Sigmoid colon (tissue), 7 donors: ENCODE data around the gene BSDC1. TPM values are rescaled to one million over a fixed set of nuclear protein-coding genes. Genes with fewer than 3 reads are reported as not detected.

Source experiments
- DNase-seq: peaks from one replicate; pipeline ENCODE4 v3.0.0-alpha.2; 2019
- H3K27ac ChIP-seq, 4 donors: fragments of 200-600 bp; sonication (generic); one replicate each; pipeline ENCODE4 v1.5.1; 2016 to 2019; ENCODE audit warnings: mild to moderate bottlenecking in 1 of 4
- H3K27me3 ChIP-seq, 3 donors: fragments of 200-600 bp; sonication (generic); one replicate each; pipeline ENCODE4 v1.5.1; 2019; ENCODE audit warnings: mild to moderate bottlenecking in 1 of 3
- H3K36me3 ChIP-seq, 4 donors: fragments of 200-600 bp; sonication (generic); one replicate each; pipeline ENCODE4 v1.5.1; 2016 to 2019
- H3K4me1 ChIP-seq, 4 donors: fragments of 200-600 bp; sonication (generic); one replicate each; pipeline ENCODE4 v1.5.1; 2017 to 2019
- H3K4me3 ChIP-seq, 4 donors: fragments of 200-600 bp; sonication (generic); one replicate each; pipeline ENCODE4 v1.5.1; 2017 to 2019; ENCODE audit warnings: mild to moderate bottlenecking in 2 of 4, moderate library complexity in 1 of 4
- H3K9me3 ChIP-seq, 4 donors: fragments of 200-600 bp in 3 of 4; sonication (generic) in 3 of 4; one replicate each; pipeline versions ENCODE4 v1.5.1 to v1.6.1; 2013 to 2019
- EP300 ChIP-seq, 4 donors: sonication (generic); formaldehyde crosslinking; IDR thresholded peaks; one replicate each; pipeline ENCODE4 v1.6.1; 2017; ENCODE audit warnings: antibody characterized with exemption in 4 of 4
- POLR2A ChIP-seq, 2 donors: fragments of 450-650 bp; IDR thresholded peaks; one replicate each; pipeline ENCODE4 v1.6.1; 2016; ENCODE audit warnings: antibody characterized with exemption in 2 of 2, mild to moderate bottlenecking in 2 of 2, moderate library complexity in 2 of 2
- POLR2AphosphoS5 ChIP-seq, 4 donors: sonication (generic); formaldehyde crosslinking; IDR thresholded peaks; one replicate each; pipeline ENCODE4 v1.6.1; 2017; ENCODE audit warnings: antibody characterized with exemption in 4 of 4
- WGBS, 2 donors: extraction: QIAGEN DNeasy Blood & Tissue Kit; methylation state at CpG; one replicate each; pipeline ENCODE4 v1.1.7; 2013; 5-methylcytosine and 5-hydroxymethylcytosine counted together
- intact Hi-C: fragments of 100-400 bp; cut with DNase I; formaldehyde crosslinking; loops from one replicate; pipeline ENCODE4 v1.15.1; 2023
- polyA plus RNA-seq, 3 donors: library from polyadenylated mRNA; stranded (reverse); fragments of 200-250 nt; gene quantifications; one replicate each; pipeline ENCODE4 v1.2.3, GENCODE V29; 2013
- total RNA-seq, 4 donors: library from RNA; depleted of rRNA; stranded (reverse); fragments of >200 nt; gene quantifications; one replicate each; pipeline ENCODE4 v1.1.0, GENCODE V29; 2016
- TF ChIP-seq, protein P1 (sequence below), 4 experiments: fragments of 450-650 bp in 3 of 4; fragments of 200-600 bp in 1 of 4; IDR thresholded peaks; one replicate each; pipeline ENCODE4 v1.5.1; 2016 to 2019; ENCODE audit warnings: antibody characterized with exemption in 4 of 4, mild to moderate bottlenecking in 3 of 4, moderate library complexity in 2 of 4
- donor health status: healthy with polysubstance abuse.
- donor health status: Bipolar disorder and iron deficiency.
- donor health status: healthy.

The BSDC1 gene
- total and polyA plus RNA-seq, 7 donors: 46.2 to 76.7 (median 52.8) TPM

DNA sequence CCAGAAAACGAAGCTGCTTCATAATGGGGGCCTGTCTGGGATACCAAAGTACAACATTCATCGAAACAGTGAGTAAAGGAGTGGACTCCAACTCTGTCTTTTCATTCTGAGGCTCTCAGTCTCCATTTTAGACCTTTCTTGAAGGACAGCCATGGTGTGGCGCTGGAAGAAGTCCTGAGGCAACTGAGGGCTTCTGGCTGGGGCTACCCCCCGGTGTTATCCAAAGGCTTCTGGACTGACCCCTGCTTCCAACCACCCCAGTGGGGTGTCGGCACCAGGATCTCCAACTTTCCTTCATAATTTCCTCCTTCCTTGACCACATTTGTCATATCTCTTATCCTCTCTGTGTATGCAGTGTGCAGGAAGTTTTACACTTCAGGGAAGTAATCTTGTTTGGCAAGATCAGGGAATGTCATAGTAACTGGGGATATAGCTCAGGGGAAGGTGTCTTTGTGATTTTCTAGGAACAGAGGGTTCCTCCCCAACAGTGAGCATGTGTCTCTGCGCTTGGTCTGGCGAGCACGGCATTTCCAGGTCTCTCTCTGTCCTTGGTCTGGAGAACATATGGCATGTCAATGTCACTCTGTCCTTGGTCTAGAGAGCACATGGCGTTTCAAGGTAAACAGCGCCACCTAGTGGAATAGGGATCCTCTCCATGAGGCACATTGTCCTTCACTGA lies 19.4 kb upstream of the BSDC1 start:
- intact Hi-C loops: loop anchor here (2.0 to 5.0 kb wide), 2 partner anchors 13 to 196 kb away; no protein-coding TSS in a partner anchor
- Histone ChIP-seq H3K4me1 (no peaks in the 10 kb centered on the region), H3K4me3 (no peak overlapping the region), H3K9me3 (peaks cover 0 to 5% (median 0%) of the 10 kb centered on the region in 4 donors), H3K36me3 (no peaks in the 10 kb centered on the region), H3K27me3 (no peaks in the 10 kb centered on the region), H3K27ac (no peak overlapping the region)
- DNase-seq: peak; percentile 74
- WGBS, 2 donors: 60 to 62% methylated on average over 10 of the region's 10 CpGs
- TF ChIP-seq, protein P1, sequence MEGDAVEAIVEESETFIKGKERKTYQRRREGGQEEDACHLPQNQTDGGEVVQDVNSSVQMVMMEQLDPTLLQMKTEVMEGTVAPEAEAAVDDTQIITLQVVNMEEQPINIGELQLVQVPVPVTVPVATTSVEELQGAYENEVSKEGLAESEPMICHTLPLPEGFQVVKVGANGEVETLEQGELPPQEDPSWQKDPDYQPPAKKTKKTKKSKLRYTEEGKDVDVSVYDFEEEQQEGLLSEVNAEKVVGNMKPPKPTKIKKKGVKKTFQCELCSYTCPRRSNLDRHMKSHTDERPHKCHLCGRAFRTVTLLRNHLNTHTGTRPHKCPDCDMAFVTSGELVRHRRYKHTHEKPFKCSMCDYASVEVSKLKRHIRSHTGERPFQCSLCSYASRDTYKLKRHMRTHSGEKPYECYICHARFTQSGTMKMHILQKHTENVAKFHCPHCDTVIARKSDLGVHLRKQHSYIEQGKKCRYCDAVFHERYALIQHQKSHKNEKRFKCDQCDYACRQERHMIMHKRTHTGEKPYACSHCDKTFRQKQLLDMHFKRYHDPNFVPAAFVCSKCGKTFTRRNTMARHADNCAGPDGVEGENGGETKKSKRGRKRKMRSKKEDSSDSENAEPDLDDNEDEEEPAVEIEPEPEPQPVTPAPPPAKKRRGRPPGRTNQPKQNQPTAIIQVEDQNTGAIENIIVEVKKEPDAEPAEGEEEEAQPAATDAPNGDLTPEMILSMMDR (IDR thresholded peaks at IDR 0.05): peak; percentile 66 to 77 (median 72)
- TF ChIP-seq POLR2AphosphoS5 (IDR thresholded peaks at IDR 0.05): no peak

DNA sequence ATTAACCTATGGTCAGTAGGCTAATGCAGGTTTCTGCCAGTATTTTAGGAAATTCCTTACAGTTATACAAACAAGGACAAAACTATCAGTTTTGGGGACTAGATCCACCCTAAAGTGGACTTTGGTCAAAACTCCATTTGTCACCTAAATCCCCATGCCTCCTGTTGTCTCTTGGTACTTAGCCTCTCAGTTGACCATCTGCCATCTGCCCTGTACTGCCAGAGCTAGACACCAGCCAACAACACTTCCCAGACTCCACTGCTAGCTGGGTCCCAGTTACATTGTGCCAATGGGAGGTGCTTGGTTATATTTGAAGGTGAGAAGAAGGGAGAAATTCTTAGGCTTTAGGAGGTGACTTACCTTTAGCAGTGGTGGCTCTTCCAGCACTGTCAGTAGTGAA lies 17.0 kb upstream of the BSDC1 start:
- Histone ChIP-seq H3K36me3 (no peaks in the 10 kb centered on the region), H3K4me1 (no peaks in the 10 kb centered on the region), H3K27me3 (no peaks in the 10 kb centered on the region), H3K4me3 (no peak overlapping the region), H3K27ac (no peak overlapping the region), H3K9me3 (peaks cover 0 to 3% (median 0%) of the 10 kb centered on the region in 4 donors)
- no peak for DNase-seq
- intact Hi-C loops: loop anchor here (5.0 kb wide), 1 partner anchor 194 kb away; no protein-coding TSS in a partner anchor
- TF ChIP-seq POLR2AphosphoS5 (IDR thresholded peaks at IDR 0.05) (no peak), EP300 (IDR thresholded peaks at IDR 0.05) (no peak)

DNA sequence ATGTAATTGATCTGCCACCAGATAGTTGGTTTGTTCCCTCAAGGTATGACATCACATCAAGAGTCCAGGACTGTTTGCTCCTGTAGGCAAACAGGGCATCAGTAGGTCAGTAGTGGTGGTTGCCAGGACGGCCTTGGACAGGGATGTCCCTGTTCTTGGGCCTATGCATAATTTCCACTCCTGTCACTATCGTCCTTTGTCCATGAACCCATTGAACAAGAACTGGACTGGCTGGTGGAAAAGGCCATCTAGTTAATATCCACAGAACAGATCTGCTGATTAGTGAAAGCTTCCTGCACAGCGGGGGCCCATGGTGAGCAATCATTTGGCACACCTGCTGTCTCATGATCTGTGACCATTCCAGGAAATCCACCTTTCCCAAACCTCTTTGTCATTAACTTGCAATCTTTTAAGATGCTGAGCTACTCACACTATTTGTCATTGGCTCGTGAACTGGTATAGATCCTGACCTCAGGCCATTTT lies 12.4 kb upstream of the BSDC1 start:
- peaks cover 0 to 7% (median 2%) of the 10 kb centered on the region in 4 donors for H3K4me1 ChIP-seq
- no peaks in the 10 kb centered on the region for H3K27me3 ChIP-seq
- no peak overlapping the region for H3K27ac ChIP-seq
- intact Hi-C loops: no loop called here
- TF ChIP-seq EP300 (IDR thresholded peaks at IDR 0.05): no peak
- TF ChIP-seq POLR2A (IDR thresholded peaks at IDR 0.05): no peak
- TF ChIP-seq POLR2AphosphoS5 (IDR thresholded peaks at IDR 0.05): no peak
- TF ChIP-seq, protein P1 (IDR thresholded peaks at IDR 0.05): no peak
- no peak for DNase-seq
- H3K4me3 ChIP-seq: no peak overlapping the region
- 90% methylated on average over 4 of the region's 4 CpGs for WGBS, 2 donors
- no peaks in the 10 kb centered on the region for H3K9me3 ChIP-seq
- H3K36me3 ChIP-seq: no peaks in the 10 kb centered on the region

DNA sequence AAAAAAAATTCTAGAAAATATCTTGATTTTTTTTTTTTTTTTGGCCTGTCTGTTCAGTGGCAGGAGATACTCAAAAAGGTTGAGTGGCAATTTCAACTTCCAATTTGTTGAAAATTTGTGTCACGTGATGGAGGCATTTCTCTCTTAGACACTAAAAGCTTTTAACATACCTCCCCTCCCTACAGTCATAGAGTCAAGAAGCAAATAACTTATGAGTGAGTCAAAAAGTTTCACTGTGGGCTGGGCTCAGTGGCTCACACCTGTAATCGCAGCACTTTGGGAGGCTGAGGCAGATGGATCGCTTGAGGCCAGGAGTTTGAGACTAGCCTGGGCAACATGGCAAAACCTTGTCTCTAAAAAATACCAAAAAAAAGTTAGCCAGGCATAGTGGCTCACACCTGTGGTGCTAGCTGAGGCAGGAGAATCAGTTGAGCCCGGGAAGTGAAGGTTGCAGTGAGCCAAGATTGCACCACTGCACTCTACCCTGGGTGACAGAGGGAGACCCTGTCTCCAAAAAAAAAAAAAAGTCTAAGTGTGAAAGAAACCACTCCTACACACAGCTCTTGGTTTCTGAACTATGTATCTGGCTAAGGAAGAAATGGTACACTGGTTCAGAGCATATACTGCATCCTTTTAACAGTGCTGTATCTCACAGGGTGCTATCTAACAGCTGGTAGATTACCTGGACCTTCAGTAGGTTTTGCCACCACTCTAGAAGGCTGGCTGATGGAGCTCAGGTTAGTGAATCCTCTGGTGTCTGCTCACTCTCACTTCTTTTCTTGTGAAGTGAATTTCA lies 11.6 kb upstream of the BSDC1 start:
- Histone ChIP-seq H3K4me1 (peaks cover 0 to 10% (median 4%) of the 10 kb centered on the region in 4 donors), H3K4me3 (no peak overlapping the region), H3K27me3 (no peaks in the 10 kb centered on the region), H3K36me3 (no peaks in the 10 kb centered on the region), H3K27ac (no peak overlapping the region), H3K9me3 (no peaks in the 10 kb centered on the region)
- DNase-seq: no peak
- intact Hi-C loops: no loop called here
- 89 to 94% methylated on average over 4 of the region's 4 CpGs for WGBS, 2 donors
- no peak for TF ChIP-seq POLR2A (IDR thresholded peaks at IDR 0.05)
- TF ChIP-seq, protein P1 (IDR thresholded peaks at IDR 0.05): no peak
- TF ChIP-seq EP300 (IDR thresholded peaks at IDR 0.05): no peak
- TF ChIP-seq POLR2AphosphoS5 (IDR thresholded peaks at IDR 0.05): no peak

DNA sequence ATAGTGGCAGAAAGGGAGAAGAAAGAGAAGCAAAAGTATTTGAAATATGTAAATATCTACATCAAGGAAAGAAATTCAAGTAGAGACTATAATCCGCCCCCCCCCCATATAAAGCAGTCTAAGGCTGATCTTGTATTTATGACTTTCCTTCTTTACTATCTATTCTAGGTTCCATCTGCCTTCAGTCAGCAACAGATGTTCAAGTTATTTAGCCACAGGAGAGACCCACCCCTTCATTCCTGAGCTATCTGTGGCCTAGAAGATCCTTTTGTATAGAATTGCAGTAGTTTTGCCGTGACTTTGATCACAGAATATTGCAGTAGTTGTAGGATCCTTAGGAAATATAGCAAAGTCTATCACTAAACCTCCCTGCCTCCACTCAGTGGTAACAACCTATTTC lies 10.7 kb upstream of the BSDC1 start:
- H3K9me3 ChIP-seq: no peaks in the 10 kb centered on the region
- DNase-seq: no peak
- intact Hi-C loops: no loop called here
- peaks cover 0 to 12% (median 6%) of the 10 kb centered on the region in 4 donors for H3K4me1 ChIP-seq
- TF ChIP-seq, protein P1 (IDR thresholded peaks at IDR 0.05): no peak
- TF ChIP-seq EP300 (IDR thresholded peaks at IDR 0.05): no peak
- TF ChIP-seq POLR2A (IDR thresholded peaks at IDR 0.05): no peak
- no peaks in the 10 kb centered on the region for H3K27me3 ChIP-seq
- no peak overlapping the region for H3K4me3 ChIP-seq
- no peak overlapping the region for H3K27ac ChIP-seq
- 41 to 45% methylated on average over 2 of the region's 2 CpGs for WGBS, 2 donors
- H3K36me3 ChIP-seq: no peaks in the 10 kb centered on the region
